GM18858 (cell line): Measurements from ENCODE around the gene CEP63.

Source experiments
- ATAC-seq: cut with Tn5 transposase; IDR thresholded peaks from one replicate; pipeline ENCODE4 v1.9.1; 2021; ENCODE audit not compliant: unreplicated experiment

Gene CEP63

GRCh38 chr3:134485718-134486576, at the start of gene CEP63, which contains the start of gene ANAPC13:
Gene CEP63, plus strand, starts transcription at chr3:134486057. Its CDS starts 9,264 bp downstream, at chr3:134495321.
Gene ANAPC13, minus strand, starts transcription at chr3:134485985. Its CDS starts 3,081 bp downstream, at chr3:134482904.
- peak; percentile 64 for ATAC-seq

DNA sequence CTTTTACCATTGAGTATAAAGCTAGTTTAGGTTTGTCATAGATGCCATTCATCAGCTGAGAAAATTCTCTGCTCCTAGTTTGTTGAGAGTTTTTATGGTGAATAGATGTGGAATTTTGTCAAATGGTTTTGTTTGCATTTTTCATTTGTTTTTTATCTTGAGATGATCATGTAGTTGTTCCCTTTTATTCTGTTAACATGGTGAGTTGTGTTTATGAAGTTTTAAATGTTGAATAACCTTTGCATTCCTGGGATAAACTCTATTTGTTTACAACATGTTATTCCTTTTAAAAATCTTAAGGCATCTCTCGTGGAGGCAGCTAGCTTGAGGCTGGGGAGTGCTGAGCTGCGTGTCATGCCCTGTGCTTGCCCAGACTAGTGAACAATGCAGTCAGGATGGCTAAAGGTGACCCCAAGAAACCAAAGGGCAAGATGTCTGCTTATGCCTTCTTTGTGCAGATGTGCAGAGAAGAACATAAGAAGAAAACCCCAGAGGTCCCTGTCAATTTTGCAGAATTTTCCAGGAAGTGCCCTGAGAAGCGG, 48.6 kb upstream of the CEP63 start:
- ATAC-seq: no peak

GRCh38 chr3:134441321-134441720, 44.5 kb upstream of the CEP63 start:
- no peak for ATAC-seq

GRCh38 chr3:134441821-134442220, 44.0 kb upstream of the CEP63 start:
- ATAC-seq: no peak

GRCh38 chr3:134445095-134445494, 40.8 kb upstream of the CEP63 start:
- ATAC-seq: no peak

- ATAC-seq: no peak
Observed at GRCh38 chr3:134445636-134446035, 40.2 kb upstream of the CEP63 start.

DNA sequence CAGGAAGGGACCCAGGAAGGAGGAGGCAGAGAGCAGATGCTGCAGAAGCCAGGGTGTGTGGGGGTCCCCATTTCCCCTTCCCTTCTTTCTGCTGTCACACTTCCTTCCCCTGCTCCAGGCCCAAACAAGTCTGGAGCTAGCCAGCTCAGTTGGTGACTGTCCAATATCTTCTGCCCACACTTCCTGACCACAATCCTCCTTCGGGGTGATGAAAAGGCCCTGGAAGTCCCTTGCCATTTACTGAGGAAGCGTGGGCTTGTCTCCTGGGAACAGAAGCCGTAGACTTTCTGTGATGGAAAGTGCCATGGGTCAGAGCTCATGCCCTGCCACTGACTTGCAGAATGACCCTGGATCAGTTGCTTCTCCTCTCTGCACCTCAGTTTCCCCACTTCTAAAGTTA, 39.1 kb upstream of the CEP63 start:
- ATAC-seq: no peak

DNA sequence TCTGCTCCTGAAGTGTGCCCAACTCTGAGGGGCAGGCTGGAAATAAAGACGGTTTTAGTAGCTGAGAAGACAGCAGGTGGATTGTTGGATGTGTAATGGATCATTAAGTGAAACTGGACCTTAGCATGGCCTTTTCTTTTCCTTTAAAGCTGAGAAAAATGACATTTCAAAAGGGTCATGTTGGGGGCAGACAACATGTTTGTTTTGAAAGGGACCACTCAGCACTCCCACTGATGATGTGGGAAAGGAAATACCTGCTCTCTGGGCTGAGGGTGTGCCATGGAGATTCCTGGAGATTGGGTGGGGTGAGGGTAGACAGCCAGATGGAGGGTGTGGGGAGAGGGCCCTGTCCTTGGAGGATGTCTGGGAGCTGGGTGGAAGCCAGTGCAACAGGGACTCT, 38.5 kb upstream of the CEP63 start:
- ATAC-seq: no peak

DNA sequence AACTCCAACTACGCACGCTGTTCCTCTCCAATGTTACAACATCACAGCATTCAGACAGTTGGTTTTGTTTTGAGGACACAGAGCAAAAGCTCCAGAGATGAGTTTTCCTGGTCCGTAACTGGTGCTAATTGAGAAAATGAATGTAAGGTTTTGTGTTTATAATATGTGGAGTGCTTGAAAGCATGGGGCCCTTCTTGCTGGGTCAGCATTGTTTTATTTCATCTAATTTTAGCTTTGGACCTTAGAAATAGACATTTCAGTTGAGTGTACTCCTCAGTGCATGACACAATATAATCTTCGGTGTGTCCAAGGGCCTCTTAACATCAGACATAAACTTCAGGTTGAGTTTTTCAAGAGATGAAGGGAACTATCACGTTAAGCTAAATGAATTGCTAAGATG, 37.2 kb upstream of the CEP63 start:
- no peak for ATAC-seq

DNA sequence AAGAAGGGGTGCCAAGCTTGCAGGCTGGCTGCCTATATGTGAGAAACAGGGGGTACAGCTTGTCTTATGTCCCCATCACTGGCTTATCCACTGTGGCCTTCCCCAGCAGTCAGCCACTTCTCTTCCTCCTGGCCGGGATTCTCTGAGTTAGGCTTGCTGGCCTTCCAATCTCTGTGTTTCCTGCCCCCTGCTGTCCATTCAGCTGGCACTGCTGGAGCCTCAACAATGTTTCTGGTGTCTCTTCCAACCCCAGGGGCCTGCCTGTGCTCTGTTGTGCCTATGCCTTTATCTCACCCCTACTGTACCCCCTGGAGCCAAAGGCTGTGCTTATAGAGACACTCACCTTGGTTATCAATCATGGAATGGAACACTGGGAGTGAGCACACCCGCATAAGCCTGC, 36.6 kb upstream of the CEP63 start:
- ATAC-seq: no peak

- ATAC-seq: no peak
Observed at GRCh38 chr3:134449951-134450350, 35.9 kb upstream of the CEP63 start.

DNA sequence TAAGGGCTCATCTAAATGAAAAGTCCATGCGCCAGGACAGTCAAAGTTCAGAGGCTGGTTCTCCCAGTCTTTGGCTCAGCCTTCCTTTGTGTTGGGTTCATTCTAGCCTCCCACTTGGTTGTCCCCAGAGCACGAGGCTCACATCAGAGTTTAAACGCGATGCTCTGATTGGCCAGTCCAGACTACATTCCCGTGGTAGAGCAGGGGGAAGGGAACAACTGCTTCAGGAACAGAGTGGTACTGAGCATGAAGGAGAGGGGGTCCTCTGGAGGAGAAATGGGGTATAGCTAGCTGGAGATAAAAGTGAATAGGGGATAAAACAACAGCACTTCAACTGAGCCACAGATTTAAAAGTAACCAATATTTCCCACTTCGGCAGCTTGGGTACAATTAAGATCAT, 32.2 kb upstream of the CEP63 start:
- no peak for ATAC-seq

- no peak for ATAC-seq
Observed at GRCh38 chr3:134457376-134458074, 28.3 kb upstream of the CEP63 start.

DNA sequence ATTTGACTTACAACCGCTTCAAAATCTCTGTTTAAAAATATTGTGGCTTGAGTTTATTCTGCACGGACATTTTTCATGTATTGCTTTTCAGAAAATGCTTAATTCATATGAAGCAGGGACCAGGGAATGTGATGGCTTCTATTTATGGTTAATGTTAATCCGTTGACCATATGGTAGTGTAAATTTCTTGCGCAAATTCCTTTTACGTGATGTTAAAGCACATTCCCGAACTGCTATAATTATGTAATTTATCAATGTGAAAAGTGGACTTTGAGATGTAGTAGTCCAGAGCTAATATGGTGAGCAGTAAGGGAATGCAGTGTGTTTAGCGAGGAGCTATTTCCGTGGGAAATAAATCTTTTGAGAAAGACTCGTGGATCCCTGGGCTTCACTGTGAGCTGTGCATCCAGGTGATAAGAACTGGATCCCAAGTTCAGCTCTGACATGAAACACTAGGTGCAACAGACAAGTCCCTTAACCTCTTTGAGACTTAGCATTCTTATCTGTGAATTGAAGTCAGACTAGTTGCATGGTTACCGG, 27.4 kb upstream of the CEP63 start:
- ATAC-seq: no peak

GRCh38 chr3:134459562-134459961, 26.3 kb upstream of the CEP63 start:
- no peak for ATAC-seq

GRCh38 chr3:134460965-134461364, 24.9 kb upstream of the CEP63 start:
- no peak for ATAC-seq

DNA sequence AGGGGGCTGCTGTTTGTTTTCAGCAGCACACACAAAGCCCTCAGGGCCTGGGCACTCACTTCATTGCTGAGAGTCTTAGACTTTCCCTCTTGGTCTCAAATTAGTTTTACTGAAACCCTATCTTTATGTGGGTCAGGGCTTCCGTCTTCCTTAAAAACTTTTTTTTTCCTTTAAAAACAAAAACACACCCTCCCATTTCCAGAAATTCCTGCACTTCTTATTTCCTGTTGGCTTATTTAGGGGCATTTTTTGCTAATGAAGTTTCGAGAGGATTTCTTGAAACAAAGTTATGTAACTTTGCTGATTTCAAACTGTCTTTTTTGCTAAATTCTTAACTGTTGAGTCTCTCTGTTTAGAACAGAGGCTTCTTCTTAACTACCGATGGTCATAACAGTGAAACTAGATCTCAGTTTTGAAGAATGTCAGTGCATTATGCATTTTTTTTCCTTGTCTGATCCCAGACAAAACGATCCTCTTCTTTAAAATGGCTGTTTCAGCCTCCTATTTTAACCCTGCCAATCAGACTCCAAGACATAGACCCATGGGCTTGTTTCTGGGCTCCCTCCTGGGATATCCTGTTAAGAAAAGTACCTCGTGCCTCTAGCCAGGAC, 23.4 kb upstream of the CEP63 start:
- ATAC-seq: no peak

- ATAC-seq: no peak
Observed at GRCh38 chr3:134463676-134464063, 22.2 kb upstream of the CEP63 start.

- ATAC-seq: no peak
Observed at GRCh38 chr3:134464064-134464688, 21.7 kb upstream of the CEP63 start.

- no peak for ATAC-seq
Observed at GRCh38 chr3:134464689-134465365, 21.0 kb upstream of the CEP63 start.
